Measurements from ENCODE around the gene RORB.
A peak's percentile ranks its signal among the peaks of the same experiment; 100 is the strongest.
"Not testable (repeated sequence)": the region's sequence is repeated elsewhere in the genome, so short reads cannot be mapped to it uniquely, and the experiment has no call there.

The RORB gene

DNA sequence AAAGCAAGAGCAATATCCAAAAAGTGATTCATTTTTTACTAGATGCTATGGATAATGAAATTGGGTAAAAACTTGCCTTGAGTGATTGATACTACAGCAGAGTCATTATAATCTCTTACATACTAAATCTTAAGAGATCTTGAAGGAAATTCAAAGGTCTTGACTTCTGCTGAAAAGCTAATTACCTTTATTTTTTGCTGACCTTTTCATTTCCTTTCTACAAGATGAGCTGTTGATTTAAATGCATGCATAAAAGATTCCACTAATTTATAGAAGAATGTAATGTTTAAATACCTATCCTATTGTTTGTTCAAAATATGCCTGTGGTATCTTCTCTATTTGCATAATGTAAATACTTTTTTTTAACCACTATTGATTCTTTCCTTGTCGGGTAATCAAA, 27.2 kb downstream of the RORB start:
- DNase-seq (ENCODE audit: low spot score), result no peak
- no peak for TF ChIP-seq CTCF (IDR thresholded peaks at IDR 0.05; ENCODE audit: borderline replicate concordance, control extremely low read depth, extremely low read depth, insufficient read depth, missing control alignments)
- in situ Hi-C loops (cut with MboI; ENCODE audit: low sequenced_read_pairs, unreplicated experiment), result no loop called here

GRCh38 chr9:74526215-74526614, 29.1 kb downstream of the RORB start:
- in situ Hi-C loops (cut with MboI; ENCODE audit: low sequenced_read_pairs, unreplicated experiment), result no loop called here
- TF ChIP-seq CTCF (IDR thresholded peaks at IDR 0.05; ENCODE audit: borderline replicate concordance, control extremely low read depth, extremely low read depth, insufficient read depth, missing control alignments), result no peak

GRCh38 chr9:74527718-74528117, 30.6 kb downstream of the RORB start:
- DNase-seq (ENCODE audit: low spot score), result no peak
- no peak for TF ChIP-seq CTCF (IDR thresholded peaks at IDR 0.05; ENCODE audit: borderline replicate concordance, control extremely low read depth, extremely low read depth, insufficient read depth, missing control alignments)
- in situ Hi-C loops (cut with MboI; ENCODE audit: low sequenced_read_pairs, unreplicated experiment), result no loop called here

More at GRCh38 chr9:74526215-74526614, 29.1 kb downstream of the RORB start:
- no peak for DNase-seq (ENCODE audit: low spot score)

DNA sequence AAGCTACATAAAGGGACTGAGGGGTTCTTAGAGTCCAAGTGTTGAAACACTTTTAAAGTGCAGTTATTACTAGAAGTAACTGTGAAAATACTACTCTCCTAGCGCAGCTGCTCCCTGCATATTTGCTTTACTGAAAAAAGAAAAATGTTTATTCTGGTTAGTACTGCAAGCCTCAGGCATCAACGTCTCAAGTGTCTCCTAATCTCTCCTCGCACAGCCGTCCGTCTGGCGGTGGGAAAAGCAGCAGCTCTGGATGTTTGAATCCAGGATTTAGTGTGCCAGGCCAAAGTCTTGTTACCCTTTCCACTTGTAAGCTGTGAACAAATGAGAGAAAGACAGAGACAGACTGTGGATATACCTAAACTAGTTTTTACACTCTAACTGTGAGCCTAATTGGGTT, 31.1 kb downstream of the RORB start:
- DNase-seq (ENCODE audit: low spot score), result no peak
- in situ Hi-C loops (cut with MboI; ENCODE audit: low sequenced_read_pairs, unreplicated experiment), result no loop called here
- TF ChIP-seq CTCF (IDR thresholded peaks at IDR 0.05; ENCODE audit: borderline replicate concordance, control extremely low read depth, extremely low read depth, insufficient read depth, missing control alignments), result no peak

GRCh38 chr9:74530458-74530857, 33.3 kb downstream of the RORB start:
- in situ Hi-C loops (cut with MboI; ENCODE audit: low sequenced_read_pairs, unreplicated experiment); DNase-seq (ENCODE audit: low spot score): not testable (repeated sequence)
- TF ChIP-seq CTCF (IDR thresholded peaks at IDR 0.05; ENCODE audit: borderline replicate concordance, control extremely low read depth, extremely low read depth, insufficient read depth, missing control alignments), result peak; percentile 4

DNA sequence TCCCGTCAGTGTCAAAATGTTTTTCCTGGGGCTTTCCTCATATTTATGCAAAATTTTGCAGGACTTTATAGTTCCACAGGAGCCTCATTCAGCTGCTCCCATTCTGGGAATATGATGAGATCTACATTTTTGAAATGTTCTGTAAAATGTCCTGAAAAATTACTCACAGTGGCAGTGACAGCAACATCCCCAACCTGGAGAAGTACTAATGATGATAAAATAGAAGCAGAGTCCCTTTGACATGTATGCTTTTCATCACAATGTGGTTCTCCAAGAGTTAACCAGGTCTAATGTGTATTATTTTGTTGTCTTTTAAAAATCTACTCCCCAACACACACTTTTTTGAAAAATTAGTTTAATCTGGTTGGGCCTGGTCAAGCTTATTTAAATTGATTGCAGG, 36.1 kb downstream of the RORB start:
- no peak for DNase-seq (ENCODE audit: low spot score)
- in situ Hi-C loops (cut with MboI; ENCODE audit: low sequenced_read_pairs, unreplicated experiment), result no loop called here

More for the DNA sequence above, 36.1 kb downstream of the RORB start:
- TF ChIP-seq CTCF (IDR thresholded peaks at IDR 0.05; ENCODE audit: borderline replicate concordance, control extremely low read depth, extremely low read depth, insufficient read depth, missing control alignments), result no peak
